ENCODE results near the gene BAX.
A peak's percentile ranks its signal among the peaks of the same experiment; 100 is the strongest.

The BAX gene

DNA sequence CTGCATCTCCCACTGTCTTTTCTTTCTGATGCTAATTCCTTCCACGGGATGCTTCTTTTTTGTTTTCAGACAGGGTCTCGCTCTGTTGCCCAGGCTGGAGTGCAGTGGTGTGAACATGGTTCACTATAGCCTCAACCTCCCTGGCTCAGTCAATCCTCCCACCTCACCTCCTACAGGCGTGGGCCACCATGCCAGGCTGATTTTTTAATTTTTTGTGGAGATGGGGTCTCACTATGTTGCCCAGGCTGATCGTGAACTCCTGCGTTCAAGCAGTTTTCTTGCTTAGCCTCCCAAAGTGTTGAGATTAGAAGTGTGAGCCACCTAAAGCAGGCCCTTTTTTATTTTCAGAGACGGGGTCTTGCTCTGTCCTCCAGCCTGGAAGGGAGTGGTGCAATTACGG lies 33.6 kb downstream of the BAX start:
- no peak for DNase-seq (ENCODE audit: low spot score)

GRCh38 chr19:48988860-48989259 lies 34.2 kb downstream of the BAX start:
- no peak for DNase-seq (ENCODE audit: low spot score)

- DNase-seq (ENCODE audit: low spot score): no peak
These were observed 35.1 kb downstream of the BAX start for GRCh38 chr19:48989701-48990291.

DNA sequence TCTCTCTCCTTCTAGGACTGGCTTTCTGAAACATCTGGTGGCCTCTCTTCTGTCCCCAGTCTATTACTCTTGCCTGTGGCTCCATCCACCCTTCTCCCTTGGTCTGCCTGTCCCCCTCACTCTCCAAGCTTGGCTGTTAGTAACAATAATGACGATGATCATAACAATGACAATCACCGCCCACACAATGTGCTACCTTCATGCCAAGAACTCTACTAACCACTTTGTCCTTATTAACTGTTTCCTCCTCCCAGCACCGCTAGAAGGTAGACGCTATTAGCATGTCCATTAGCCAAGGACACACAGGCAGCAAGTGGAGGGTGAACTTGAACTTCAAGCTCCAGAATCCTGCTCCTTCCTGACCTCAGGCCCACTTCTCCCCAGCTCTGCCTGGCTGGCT lies 35.7 kb downstream of the BAX start:
- DNase-seq (ENCODE audit: low spot score): no peak

GRCh38 chr19:48991011-48991609 lies 36.4 kb downstream of the BAX start:
- no peak for DNase-seq (ENCODE audit: low spot score)

DNA sequence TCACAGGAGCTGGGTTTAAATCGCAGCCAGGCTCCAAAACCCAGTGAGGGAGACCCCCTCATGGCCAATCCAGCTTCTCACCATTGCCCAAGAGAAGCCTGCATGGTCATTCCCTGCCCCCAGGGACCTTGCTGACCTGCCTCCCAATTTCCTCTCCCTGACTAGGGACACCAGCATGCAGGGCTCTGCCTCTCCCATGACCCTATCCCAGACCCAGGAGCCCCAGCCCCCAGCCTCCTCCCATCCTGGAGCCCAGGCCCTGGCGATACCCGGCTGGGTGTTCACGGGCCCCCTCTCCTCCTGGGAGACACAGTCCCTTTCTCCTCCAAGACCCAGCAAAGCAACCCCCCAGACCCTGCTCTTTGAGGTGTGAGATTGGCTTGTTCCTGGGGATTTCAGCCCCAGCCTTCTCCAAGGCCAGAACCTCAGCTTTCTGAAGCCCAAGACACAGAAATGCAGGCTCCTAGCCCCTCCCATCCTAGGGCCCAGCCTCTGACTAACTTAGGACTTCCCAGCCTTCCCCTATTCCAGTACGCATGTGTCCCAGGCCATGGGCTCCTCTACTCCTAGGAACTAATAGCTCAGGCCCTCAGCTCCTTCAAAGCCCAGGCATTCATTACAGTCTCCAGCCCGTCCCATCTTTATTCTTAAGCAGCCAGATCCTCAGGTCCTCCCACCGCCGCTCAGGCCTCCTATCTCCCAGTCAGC lies 37.4 kb downstream of the BAX start:
- DNase-seq (ENCODE audit: low spot score): peak; percentile 89

DNA sequence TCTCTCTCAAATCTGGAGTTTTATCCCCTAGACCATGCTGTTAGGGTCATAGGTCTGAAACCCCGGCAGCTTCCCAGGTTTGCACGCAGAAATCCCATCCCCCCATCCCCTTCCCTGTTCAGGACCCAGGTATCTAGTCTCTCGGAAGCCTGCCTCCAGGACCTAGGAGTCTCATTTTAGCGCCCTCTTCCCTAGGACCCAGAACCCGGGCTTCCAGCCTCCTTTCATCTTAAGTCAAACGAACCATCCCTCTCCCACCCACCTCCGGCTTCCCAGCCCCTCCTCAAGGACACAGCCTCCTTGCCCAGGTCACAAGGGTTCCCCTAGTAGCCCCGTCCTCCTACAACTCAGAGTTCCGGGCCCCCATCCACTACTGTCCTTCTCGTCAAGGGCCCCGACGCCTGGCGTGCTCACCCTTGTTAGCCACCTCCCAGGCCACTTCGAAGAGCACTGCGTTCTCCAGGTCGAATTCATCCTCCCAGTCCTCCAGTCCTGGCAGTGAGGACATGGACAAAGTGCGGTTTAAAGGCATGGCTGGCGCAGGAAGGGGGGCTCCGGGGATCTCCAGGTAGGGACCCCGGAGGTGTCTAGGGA lies 38.0 kb downstream of the BAX start:
- no peak for DNase-seq (ENCODE audit: low spot score)

GRCh38 chr19:48993175-48994034 lies 38.7 kb downstream of the BAX start, which contains the start of the genes GYS1 and RUVBL2:
TSS of gene GYS1 (minus strand) at chr19:48993309. CDS start at chr19:48993112, 197 bp downstream.
TSS of gene RUVBL2 (plus strand) at chr19:48993887. CDS start at chr19:48993912, 25 bp downstream.
- peak; percentile 98 for DNase-seq (ENCODE audit: low spot score)

- no peak for DNase-seq (ENCODE audit: low spot score)
These were observed 39.3 kb downstream of the BAX start for GRCh38 chr19:48994035-48994386.

DNA sequence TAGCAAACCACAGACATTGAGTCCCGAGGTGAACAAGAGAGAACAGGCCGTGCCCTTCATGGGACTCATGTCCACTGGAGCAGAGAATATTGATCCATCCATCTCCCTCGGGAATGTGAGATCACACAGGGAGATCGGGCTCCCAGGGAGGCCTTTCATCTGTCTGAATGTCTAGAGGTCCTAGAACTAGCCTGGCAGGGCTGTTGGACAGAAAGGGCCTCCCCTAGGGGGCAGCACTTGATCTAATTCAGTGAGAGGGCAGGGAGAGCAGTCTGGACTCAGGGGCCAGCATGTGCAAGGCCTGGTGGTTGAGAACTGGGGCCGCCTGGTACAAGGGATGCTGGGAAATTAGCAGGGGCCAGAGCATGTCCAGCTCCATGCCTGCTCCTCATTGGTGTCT lies 43.3 kb downstream of the BAX start:
- DNase-seq (ENCODE audit: low spot score): peak; percentile 64

DNA sequence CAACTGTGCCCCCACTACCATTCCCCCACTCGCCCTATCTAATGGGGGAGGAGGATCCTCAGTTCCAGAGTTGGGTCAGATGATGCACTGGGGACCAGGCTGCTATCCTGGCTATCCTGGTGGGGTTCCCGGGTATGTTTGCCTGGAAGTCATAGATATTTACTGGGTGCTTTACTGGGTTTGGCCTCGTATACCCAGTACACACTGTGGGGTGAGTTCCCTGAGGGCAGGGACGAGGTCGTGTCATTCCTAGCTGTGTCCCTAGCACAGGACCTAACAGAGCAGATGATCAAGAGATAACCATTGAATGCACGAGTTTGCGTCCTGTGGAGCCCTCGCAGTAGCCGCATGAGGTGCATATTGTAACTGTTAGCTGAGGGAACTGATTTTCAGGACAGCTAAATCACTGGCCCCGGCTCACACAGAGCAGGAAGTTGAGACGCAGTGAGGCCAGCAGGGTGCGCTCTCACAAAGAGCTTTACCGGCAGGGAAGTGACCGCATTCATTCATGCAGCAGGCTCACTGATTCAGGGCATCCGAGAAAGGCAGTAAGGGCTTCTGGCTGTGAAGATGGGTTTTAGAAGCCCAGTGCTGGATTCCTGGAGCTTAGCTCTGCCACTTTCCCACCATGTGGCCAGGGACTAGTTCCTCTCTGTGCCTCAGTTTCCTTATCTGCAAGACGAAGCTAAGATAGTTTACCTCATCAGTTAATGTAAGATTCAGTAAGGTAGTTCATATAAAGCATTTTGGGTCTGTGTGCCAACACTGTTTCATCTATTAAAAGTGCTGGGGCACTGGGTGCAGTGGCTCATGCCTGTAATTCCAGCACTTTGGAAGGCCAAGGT lies 45.0 kb downstream of the BAX start:
- peak; percentile 73 for DNase-seq (ENCODE audit: low spot score)

- DNase-seq (ENCODE audit: low spot score): no peak
These were observed 49.5 kb downstream of the BAX start for GRCh38 chr19:49004133-49004532.

DNA sequence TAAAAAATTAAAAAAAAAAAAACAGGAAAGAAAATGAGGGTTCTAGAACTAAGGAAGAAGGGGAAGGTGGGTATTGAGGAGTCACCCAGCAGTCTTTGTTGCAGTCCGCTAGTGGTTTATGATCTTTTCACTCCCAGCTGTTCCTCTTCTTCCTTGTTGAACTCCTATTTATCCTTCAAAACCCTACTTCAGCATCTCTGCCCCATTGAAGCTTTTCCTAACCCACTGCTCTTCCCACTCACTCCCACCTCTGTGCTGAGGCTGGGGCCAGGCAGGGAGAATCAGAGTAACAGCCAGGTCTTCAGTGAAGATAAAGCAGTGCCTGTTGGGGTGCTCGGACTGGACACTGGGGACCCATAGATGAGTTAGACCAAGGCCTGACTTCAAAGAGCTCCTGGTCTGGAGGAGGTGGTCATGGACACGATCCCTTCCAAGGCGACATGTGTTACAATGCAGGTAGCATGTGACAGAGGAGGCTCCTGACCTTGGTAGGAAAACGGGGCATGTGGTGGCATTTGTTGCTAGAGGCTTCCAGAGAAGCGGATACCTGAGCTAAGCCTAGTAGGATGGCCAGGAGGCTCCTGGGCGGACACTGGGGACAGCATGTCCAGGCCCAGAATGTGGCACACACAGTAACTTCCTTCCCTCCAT lies 50.4 kb downstream of the BAX start:
- no peak for DNase-seq (ENCODE audit: low spot score)

DNA sequence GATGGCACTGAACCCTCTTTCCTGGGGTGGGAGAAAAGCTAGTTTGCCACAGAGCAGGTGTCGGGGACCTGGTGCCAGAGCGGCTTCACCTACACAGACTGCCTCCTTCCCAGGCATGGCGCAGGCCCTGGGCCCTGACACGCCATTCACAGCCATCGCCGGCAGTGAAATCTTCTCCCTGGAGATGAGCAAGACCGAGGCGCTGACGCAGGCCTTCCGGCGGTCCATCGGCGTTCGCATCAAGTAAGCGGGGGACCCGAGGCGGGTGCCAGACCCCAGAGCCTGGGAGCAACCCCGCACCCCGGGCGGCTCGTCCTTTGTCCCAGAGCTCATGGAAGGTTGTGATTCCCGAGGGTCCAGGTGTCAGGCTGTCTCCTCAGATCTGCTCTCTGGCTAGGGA lies 52.2 kb downstream of the BAX start:
- no peak for DNase-seq (ENCODE audit: low spot score)

DNA sequence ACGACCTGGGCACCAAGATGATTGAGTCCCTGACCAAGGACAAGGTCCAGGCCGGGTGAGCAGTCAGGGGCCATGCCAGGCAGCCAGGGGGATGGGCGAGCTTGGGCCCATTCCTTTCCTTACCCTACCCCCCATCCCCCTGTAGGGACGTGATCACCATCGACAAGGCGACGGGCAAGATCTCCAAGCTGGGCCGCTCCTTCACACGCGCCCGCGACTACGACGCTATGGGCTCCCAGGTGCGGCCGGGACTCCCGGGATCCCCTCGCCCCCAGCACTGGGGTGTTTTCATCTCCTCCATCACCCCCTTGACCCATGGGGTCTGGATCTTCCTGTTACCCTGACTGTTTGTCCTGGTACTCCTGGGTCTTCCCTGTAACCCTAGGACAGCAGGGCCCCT lies 55.2 kb downstream of the BAX start:
- no peak for DNase-seq (ENCODE audit: low spot score)

DNA sequence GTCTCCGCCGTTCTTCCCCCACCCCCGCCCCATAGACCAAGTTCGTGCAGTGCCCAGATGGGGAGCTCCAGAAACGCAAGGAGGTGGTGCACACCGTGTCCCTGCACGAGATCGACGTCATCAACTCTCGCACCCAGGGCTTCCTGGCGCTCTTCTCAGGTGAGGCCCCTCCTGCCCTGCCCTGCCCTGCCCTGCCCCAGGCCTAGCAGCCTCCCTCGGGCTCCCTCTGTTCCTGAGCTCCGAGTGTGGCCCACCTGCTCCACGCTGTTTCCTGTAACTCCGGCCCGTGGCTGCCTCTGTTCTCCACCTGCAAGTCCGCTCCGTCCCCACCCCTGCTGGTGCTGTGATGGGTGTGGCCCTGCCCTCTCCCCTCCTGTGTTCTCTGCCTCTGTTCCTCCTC lies 55.8 kb downstream of the BAX start:
- no peak for DNase-seq (ENCODE audit: low spot score)

DNA sequence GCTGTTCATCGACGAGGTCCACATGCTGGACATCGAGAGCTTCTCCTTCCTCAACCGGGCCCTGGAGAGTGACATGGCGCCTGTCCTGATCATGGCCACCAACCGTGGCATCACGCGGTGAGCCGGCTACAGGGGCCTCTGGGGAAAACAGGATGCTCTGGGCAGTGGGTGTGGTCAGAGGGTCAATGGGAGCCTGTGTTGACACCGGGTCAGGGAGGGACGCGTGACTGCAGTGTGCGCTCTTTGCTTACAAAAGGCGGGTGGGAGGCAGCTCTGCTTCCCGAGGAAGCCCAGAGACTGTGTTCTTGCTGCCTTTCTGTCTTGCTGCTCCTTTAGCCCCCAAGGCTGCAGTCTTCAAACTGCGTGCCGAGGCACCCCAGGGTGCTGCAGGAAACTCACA lies 56.5 kb downstream of the BAX start:
- no peak for DNase-seq (ENCODE audit: low spot score)
